Esophagus squamous epithelium (tissue), 5 donors: ENCODE measurements around the gene MTFP1. TPM values are rescaled to one million over a fixed set of nuclear protein-coding genes. Genes with fewer than 3 reads are reported as not detected.

Experiments
- DNase-seq: peaks from one replicate; lab custom pipeline; 2025; lab: John Stamatoyannopoulos, UW
- H3K27ac ChIP-seq, 4 donors: fragments of 200-600 bp; sonication (generic); one replicate each; pipeline ENCODE4 v1.5.1; 2016 to 2019; ENCODE audit warnings: mild to moderate bottlenecking in 1 of 4
- H3K27me3 ChIP-seq, 4 donors: fragments of 200-600 bp; sonication (generic); 1 replicate in 3 of 4; 2 replicates in 1 of 4; pipeline versions ENCODE4 v1.5.1 to v1.6.0; 2017 to 2021; ENCODE audit warnings: antibody characterized with exemption in 1 of 4
- H3K36me3 ChIP-seq, 3 donors: fragments of 200-600 bp; sonication (generic); one replicate each; pipeline ENCODE4 v1.5.1; 2016 to 2019
- H3K4me1 ChIP-seq, 3 donors: fragments of 200-600 bp; sonication (generic); one replicate each; pipeline ENCODE4 v1.5.1; 2017 to 2019
- H3K4me3 ChIP-seq, 4 donors: fragments of 200-600 bp; sonication (generic); 1 replicate in 3 of 4; 2 replicates in 1 of 4; pipeline ENCODE4 v1.5.1; 2016 to 2019; ENCODE audit warnings: mild to moderate bottlenecking in 2 of 4, moderate library complexity in 1 of 4
- H3K9me3 ChIP-seq, 3 donors: fragments of 200-600 bp; sonication (generic); one replicate each; pipeline ENCODE4 v1.5.1; 2016 to 2019
- POLR2A ChIP-seq, 4 donors: fragments of 450-650 bp; IDR thresholded peaks; one replicate each; pipeline ENCODE4 v1.6.1; 2017; ENCODE audit warnings: antibody characterized with exemption in 4 of 4, mild to moderate bottlenecking in 4 of 4, moderate library complexity in 3 of 4
- WGBS, 2 donors: methylation state at CpG; one replicate each; pipeline ENCODE4 v1.1.5; 2018; 5-methylcytosine and 5-hydroxymethylcytosine counted together
- intact Hi-C: fragments of 100-400 bp; cut with DNase I; formaldehyde crosslinking; loops from one replicate; pipeline ENCODE4 v1.15.0; 2022
- total RNA-seq, 4 donors: library from RNA; depleted of rRNA; stranded (reverse); fragments of >200 nt; gene quantifications; one replicate each; pipeline ENCODE4 v1.1.0, GENCODE V29; 2016
- TF ChIP-seq, protein P1 (sequence below), 6 experiments: fragments of 450-650 bp in 4 of 6; fragments of 200-600 bp in 2 of 6; sonication (generic) in 2 of 6; IDR thresholded peaks; one replicate each; pipeline ENCODE4 v1.5.1; 2016 to 2019; ENCODE audit warnings: antibody characterized with exemption in 6 of 6, mild to moderate bottlenecking in 4 of 6, moderate library complexity in 4 of 6
- donor health status: DM: yes; HTN: yes; CAD: no.

The MTFP1 gene
- total RNA-seq, 4 donors from 2014 or later, result 15.9 to 21.2 (median 19.0) TPM

DNA sequence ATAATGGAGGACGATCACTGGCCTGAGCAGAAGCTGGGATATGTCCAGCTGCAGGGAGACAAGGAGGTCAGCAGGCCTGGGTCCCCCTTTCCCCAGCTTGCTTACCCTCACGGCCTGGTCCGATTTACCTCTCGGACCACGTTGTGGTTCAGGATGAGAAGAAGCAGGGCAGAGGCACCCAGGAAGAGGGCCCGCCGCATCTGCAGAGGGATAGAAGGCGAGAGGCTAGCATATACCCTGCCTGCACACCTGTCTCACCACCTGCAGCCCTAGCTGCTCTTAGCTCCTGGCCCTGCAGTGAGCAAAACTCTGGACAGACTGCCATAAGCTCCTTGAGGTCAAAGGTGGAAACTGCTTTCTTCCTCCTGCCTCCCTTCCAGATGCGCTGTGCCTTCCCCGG, 39.6 kb upstream of the MTFP1 start:
- H3K9me3 ChIP-seq, result no peaks in the 10 kb centered on the region
- no peaks in the 10 kb centered on the region for H3K27me3 ChIP-seq
- no peak for TF ChIP-seq POLR2A (IDR thresholded peaks at IDR 0.05)
- TF ChIP-seq, protein P1, sequence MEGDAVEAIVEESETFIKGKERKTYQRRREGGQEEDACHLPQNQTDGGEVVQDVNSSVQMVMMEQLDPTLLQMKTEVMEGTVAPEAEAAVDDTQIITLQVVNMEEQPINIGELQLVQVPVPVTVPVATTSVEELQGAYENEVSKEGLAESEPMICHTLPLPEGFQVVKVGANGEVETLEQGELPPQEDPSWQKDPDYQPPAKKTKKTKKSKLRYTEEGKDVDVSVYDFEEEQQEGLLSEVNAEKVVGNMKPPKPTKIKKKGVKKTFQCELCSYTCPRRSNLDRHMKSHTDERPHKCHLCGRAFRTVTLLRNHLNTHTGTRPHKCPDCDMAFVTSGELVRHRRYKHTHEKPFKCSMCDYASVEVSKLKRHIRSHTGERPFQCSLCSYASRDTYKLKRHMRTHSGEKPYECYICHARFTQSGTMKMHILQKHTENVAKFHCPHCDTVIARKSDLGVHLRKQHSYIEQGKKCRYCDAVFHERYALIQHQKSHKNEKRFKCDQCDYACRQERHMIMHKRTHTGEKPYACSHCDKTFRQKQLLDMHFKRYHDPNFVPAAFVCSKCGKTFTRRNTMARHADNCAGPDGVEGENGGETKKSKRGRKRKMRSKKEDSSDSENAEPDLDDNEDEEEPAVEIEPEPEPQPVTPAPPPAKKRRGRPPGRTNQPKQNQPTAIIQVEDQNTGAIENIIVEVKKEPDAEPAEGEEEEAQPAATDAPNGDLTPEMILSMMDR (IDR thresholded peaks at IDR 0.05), result no peak
- peaks cover 0 to 36% (median 0%) of the 10 kb centered on the region in 3 donors for H3K36me3 ChIP-seq
- intact Hi-C loops, result loop anchor here (5.0 to 10.0 kb wide), 2 partner anchors 99 to 281 kb away; partner anchors contain the start of gene CASTOR1
- H3K4me1 ChIP-seq, result peaks cover 12 to 19% (median 12%) of the 10 kb centered on the region in 3 donors
- no peak overlapping the region for H3K4me3 ChIP-seq
- 85 to 89% methylated on average over 6 to 10 of the region's 10 CpGs for WGBS, 2 donors
- no peak overlapping the region for H3K27ac ChIP-seq
- DNase-seq, result no peak

DNA sequence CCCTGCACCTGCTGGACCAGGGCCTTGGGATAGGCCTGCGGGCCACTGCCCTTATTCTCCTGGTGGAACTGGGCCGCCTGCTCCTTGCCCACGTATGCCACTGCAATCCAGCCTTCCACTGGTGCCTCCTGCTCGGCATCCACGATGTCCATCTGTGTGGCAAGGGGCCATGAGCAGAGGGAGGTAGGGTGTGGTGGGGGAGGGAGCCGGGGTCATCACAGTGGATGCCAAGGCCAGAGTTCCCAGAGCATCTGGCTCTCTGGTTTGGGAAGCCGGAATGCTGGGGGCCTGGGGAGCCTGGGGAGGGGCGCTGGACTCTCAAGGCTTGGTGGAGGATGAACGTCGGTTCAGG, 39.0 kb upstream of the MTFP1 start:
- Histone ChIP-seq H3K4me3 (peak overlapping the region; percentile 42 to 85 (median 58)), H3K36me3 (peaks cover 0 to 29% (median 0%) of the 10 kb centered on the region in 3 donors), H3K4me1 (peaks cover 12 to 19% (median 12%) of the 10 kb centered on the region in 3 donors), H3K9me3 (no peaks in the 10 kb centered on the region), H3K27me3 (no peaks in the 10 kb centered on the region), H3K27ac (peak overlapping the region; percentile 75 to 94 (median 86))
- 80% methylated on average over 1 of the region's 10 CpGs; no CpG with 5 or more reads in 1 of the 2 donors for WGBS, 2 donors
- no peak for DNase-seq
- intact Hi-C loops, result loop anchor here (5.0 to 10.0 kb wide), 2 partner anchors 99 to 282 kb away; partner anchors contain the start of gene CASTOR1
- TF ChIP-seq, protein P1 (IDR thresholded peaks at IDR 0.05), result no peak
- TF ChIP-seq POLR2A (IDR thresholded peaks at IDR 0.05), result no peak

DNA sequence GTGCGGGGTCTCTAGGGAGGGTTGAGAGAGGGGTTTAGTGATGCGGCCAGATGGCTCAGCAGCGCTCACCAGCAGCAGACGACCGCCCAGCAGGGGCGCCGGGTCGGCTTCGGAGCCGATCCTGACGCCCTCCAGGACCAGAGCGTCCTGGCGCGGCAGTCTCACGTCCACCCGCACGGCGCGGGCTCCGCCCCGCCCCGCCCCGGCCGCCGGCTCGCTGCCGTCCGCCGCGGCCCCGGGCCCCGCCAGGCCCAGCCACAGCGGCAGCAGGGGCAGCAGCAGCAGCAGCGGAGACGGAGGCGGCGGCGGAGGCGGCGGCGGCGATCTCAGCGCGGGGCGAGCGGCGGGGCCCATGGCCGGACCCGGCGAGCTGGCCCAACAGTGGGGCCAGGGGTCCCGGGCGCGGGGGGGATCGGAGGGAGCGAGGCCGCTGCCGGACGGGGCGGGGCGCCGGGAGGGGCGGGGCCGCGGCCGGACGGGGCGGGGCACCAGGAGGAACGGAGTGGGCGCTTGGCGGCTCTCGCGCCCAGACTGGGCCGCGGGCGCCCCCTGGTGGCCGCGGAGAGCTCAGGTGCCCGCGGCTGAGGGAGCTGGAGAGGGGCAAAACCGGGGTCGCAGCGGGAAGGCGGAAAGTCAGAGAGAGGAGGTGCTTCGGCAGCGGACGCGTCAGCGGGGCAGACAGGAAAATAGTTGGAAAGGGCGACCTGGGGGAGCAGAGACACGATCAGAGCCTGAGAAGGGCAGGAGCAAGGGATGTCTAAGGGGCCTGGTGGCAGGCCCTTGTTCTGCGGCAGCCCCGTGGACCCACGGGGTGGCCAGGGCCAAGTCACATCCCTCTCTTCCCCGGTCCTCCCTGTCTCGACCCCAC, 38.4 kb upstream of the MTFP1 start, which contains the start of gene RNF215:
Gene RNF215, minus strand, starts transcription at position 452 of the 868 bp plus-strand sequence. Its CDS starts 98 bp downstream, at position 354.
- TF ChIP-seq, protein P1 (IDR thresholded peaks at IDR 0.05), result peak; percentile 89 to 96 (median 96)
- no peak for TF ChIP-seq POLR2A (IDR thresholded peaks at IDR 0.05)
- H3K27me3 ChIP-seq, result no peaks in the 10 kb centered on the region
- H3K9me3 ChIP-seq, result no peaks in the 10 kb centered on the region
- H3K4me3 ChIP-seq, result peak within 1 kb of the TSS; percentile 42 to 85 (median 58)
- DNase-seq, result no peak
- peak within 1 kb of the TSS; percentile 75 to 94 (median 86) for H3K27ac ChIP-seq
- intact Hi-C loops, result loop anchor here (5.0 to 10.0 kb wide), 2 partner anchors 100 to 282 kb away; partner anchors contain the start of gene CASTOR1
- H3K36me3 ChIP-seq, result peaks cover 0 to 23% (median 0%) of the 10 kb centered on the region in 3 donors
- peaks cover 12 to 19% (median 12%) of the 10 kb centered on the region in 3 donors for H3K4me1 ChIP-seq
- WGBS, 2 donors, result 1 to 5% methylated on average over 10 to 20 of the region's 95 CpGs

GRCh38 chr22:30390974-30391691, 34.4 kb upstream of the MTFP1 start:
- Histone ChIP-seq H3K9me3 (no peaks in the 10 kb centered on the region), H3K36me3 (no peaks in the 10 kb centered on the region), H3K4me1 (peaks cover 10 to 29% (median 12%) of the 10 kb centered on the region in 3 donors), H3K4me3 (no peak overlapping the region), H3K27me3 (peaks cover 0 to 11% (median 0%) of the 10 kb centered on the region in 4 donors), H3K27ac (no peak overlapping the region)
- no peak for TF ChIP-seq POLR2A (IDR thresholded peaks at IDR 0.05)
- TF ChIP-seq, protein P1 (IDR thresholded peaks at IDR 0.05), result peak; percentile 84 to 94 (median 88)
- no peak for DNase-seq
- 49 to 65% methylated on average over 3 of the region's 5 CpGs for WGBS, 2 donors
- intact Hi-C loops, result loop anchor here (2.0 to 5.0 kb wide), 2 partner anchors 36 to 94 kb away; partner anchors contain the start of gene MTFP1
